Measurements from ENCODE around the gene NDE1.

Gene NDE1

GRCh38 chr16:15741207-15741871, 91.3 kb downstream of the NDE1 start:
- no peak for DNase-seq

GRCh38 chr16:15742716-15743115, 92.7 kb downstream of the NDE1 start:
- no peak for DNase-seq

GRCh38 chr16:15743657-15744056, 93.6 kb downstream of the NDE1 start:
- DNase-seq, result no peak

- DNase-seq, result no peak
Observed at GRCh38 chr16:15746332-15746731, 96.3 kb downstream of the NDE1 start.

- no peak for DNase-seq
Observed at GRCh38 chr16:15747937-15748336, 97.9 kb downstream of the NDE1 start.

- no peak for DNase-seq
Observed at GRCh38 chr16:15748654-15749053, 98.6 kb downstream of the NDE1 start.

GRCh38 chr16:15749371-15749770, 99.3 kb downstream of the NDE1 start:
- DNase-seq, result no peak

GRCh38 chr16:15749985-15750384, 99.9 kb downstream of the NDE1 start:
- DNase-seq, result no peak

GRCh38 chr16:15751940-15752339, 101.9 kb downstream of the NDE1 start:
- no peak for DNase-seq

- no peak for DNase-seq
Observed at GRCh38 chr16:15752717-15753488, 102.9 kb downstream of the NDE1 start.

- DNase-seq, result no peak
Observed at GRCh38 chr16:15754821-15755534, 104.9 kb downstream of the NDE1 start.

GRCh38 chr16:15757077-15757386, 107.0 kb downstream of the NDE1 start:
- no peak for DNase-seq

GRCh38 chr16:15757630-15758251, 107.7 kb downstream of the NDE1 start:
- no peak for DNase-seq

- DNase-seq, result no peak
Observed at GRCh38 chr16:15759070-15759469, 109.0 kb downstream of the NDE1 start.

- DNase-seq, result no peak
Observed at GRCh38 chr16:15760129-15760528, 110.1 kb downstream of the NDE1 start.

GRCh38 chr16:15764112-15764511, 114.1 kb downstream of the NDE1 start:
- no peak for DNase-seq

- DNase-seq, result no peak
Observed at GRCh38 chr16:15765116-15765515, 115.1 kb downstream of the NDE1 start.

GRCh38 chr16:15765880-15766279, 115.8 kb downstream of the NDE1 start:
- DNase-seq, result no peak

GRCh38 chr16:15766918-15767317, 116.9 kb downstream of the NDE1 start:
- DNase-seq, result no peak

GRCh38 chr16:15768201-15768600, 118.2 kb downstream of the NDE1 start:
- DNase-seq, result no peak

- no peak for DNase-seq
Observed at GRCh38 chr16:15769239-15769638, 119.2 kb downstream of the NDE1 start.

GRCh38 chr16:15770107-15770506, 120.1 kb downstream of the NDE1 start:
- DNase-seq, result no peak

- DNase-seq, result no peak
Observed at GRCh38 chr16:15770512-15770911, 120.5 kb downstream of the NDE1 start.

GRCh38 chr16:15771694-15772093, 121.6 kb downstream of the NDE1 start:
- no peak for DNase-seq
